Stimulated activated effector memory CD8-positive, alpha-beta T cell treated with anti-CD3 and anti-CD28 coated beads, Interleukin-12 subunit alpha, Interleukin-12 subunit beta, amount 100 ng/mL, for 72 hours (primary cell): Measurements from ENCODE around the gene PLEKHA3.
"Not testable (repeated sequence)": the region's sequence is repeated elsewhere in the genome, so short reads cannot be mapped to it uniquely, and the experiment has no call there.

Source experiments
- ATAC-seq: fragments of 150-1000 bp; cut with Tn5 transposase; 2 replicates; pipeline ENCODE4 v1.10.0; 2021
- DNase-seq, 2 donors: peaks; one replicate each; pipeline ENCODE4 v3.0.0; 2021 to 2022; ENCODE audit warnings: low spot score in 2 of 2
- H3K27ac Mint-ChIP-seq: one replicate; pipeline ENCODE4 v1.8.0; 2022; ENCODE audit warnings: mild to moderate bottlenecking, mixed read lengths
- H3K36me3 Mint-ChIP-seq: one replicate; pipeline ENCODE4 v1.8.0; 2022; ENCODE audit warnings: mild to moderate bottlenecking, mixed read lengths
- H3K4me1 Mint-ChIP-seq: one replicate; pipeline ENCODE4 v1.8.0; 2022; ENCODE audit warnings: mixed read lengths
- H3K4me3 Mint-ChIP-seq: one replicate; pipeline ENCODE4 v1.8.0; 2022; ENCODE audit warnings: mild to moderate bottlenecking, mixed read lengths
- H3K9me3 Mint-ChIP-seq: one replicate; pipeline ENCODE4 v1.8.0; 2022; ENCODE audit warnings: mixed read lengths

PLEKHA3 gene

GRCh38 chr2:178480227-178481181, at the start of gene PLEKHA3:
TSS of gene PLEKHA3 (plus strand) at chr2:178480457. CDS start at chr2:178480870, 413 bp downstream.
- DNase-seq (peak; percentile 66 to 92), ATAC-seq (peak; percentile 78)
- H3K9me3 Mint-ChIP-seq = no peaks in the 10 kb centered on the region
- peak within 1 kb of the TSS; percentile 97 for H3K4me3 Mint-ChIP-seq
- H3K4me1 Mint-ChIP-seq = peaks cover 44% of the 10 kb centered on the region
- peak within 1 kb of the TSS; percentile 97 for H3K27ac Mint-ChIP-seq
- H3K36me3 Mint-ChIP-seq = peaks cover 17% of the 10 kb centered on the region

DNA sequence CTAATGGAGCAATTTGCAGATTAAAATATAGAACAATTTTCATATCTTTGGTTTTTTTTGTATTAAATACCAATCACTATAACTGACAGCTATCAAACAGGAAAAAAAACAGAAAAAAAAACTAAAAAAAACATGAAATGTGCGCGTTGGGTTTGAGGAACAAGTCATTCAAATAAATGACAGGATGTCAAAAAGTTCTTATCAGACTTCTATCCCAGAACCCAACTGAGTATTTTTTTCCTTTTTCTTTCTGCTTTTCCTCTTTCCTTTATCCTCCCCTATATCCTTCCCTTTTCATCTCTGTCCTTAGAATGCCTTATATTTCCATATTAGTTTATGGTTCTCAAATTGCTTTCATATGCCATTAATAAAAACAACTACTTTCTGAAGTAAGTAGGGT, 43.6 kb upstream of the PLEKHA3 start:
- H3K9me3 Mint-ChIP-seq = no peaks in the 10 kb centered on the region
- DNase-seq (no peak), ATAC-seq (no peak)
- no peaks in the 10 kb centered on the region for H3K4me1 Mint-ChIP-seq
- peaks cover 100% of the 10 kb centered on the region for H3K36me3 Mint-ChIP-seq
- no peak overlapping the region for H3K4me3 Mint-ChIP-seq
- no peak overlapping the region for H3K27ac Mint-ChIP-seq

- DNase-seq (no peak), ATAC-seq (no peak)
- Mint-ChIP-seq H3K9me3 (no peaks in the 10 kb centered on the region), H3K4me1 (no peaks in the 10 kb centered on the region), H3K27ac (no peak overlapping the region), H3K4me3 (no peak overlapping the region), H3K36me3 (peaks cover 100% of the 10 kb centered on the region)
These were observed 38.8 kb upstream of the PLEKHA3 start for GRCh38 chr2:178441426-178441825.

- H3K27ac Mint-ChIP-seq = peak overlapping the region; percentile 26
These were observed 31.1 kb upstream of the PLEKHA3 start for GRCh38 chr2:178448968-178449661.

GRCh38 chr2:178449700-178450523, 30.3 kb upstream of the PLEKHA3 start:
- no peaks in the 10 kb centered on the region for H3K9me3 Mint-ChIP-seq
- H3K4me1 Mint-ChIP-seq = peaks cover 24% of the 10 kb centered on the region
- DNase-seq (no peak), ATAC-seq (no peak)
- peak overlapping the region; percentile 94 for H3K27ac Mint-ChIP-seq
- H3K4me3 Mint-ChIP-seq = peak overlapping the region; percentile 83
- H3K36me3 Mint-ChIP-seq = peaks cover 46% of the 10 kb centered on the region

More at GRCh38 chr2:178448968-178449661, 31.1 kb upstream of the PLEKHA3 start:
- ATAC-seq = no peak
- Mint-ChIP-seq H3K9me3 (no peaks in the 10 kb centered on the region), H3K4me1 (peaks cover 24% of the 10 kb centered on the region), H3K4me3 (peak overlapping the region; percentile 83), H3K36me3 (peaks cover 54% of the 10 kb centered on the region)
- no peak for DNase-seq

DNA sequence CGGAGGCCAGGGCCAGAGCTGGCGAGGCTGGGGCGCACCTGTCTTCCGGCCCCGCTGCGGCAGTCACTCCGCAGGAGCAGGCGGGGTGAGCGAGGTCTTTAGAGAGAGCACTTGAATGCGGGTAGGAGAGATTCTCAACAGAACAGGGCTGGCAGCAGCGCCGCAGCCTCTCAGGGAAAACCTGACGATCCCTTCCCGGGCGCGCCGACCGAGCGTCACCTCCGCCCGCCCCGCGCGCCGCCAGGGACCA, 29.8 kb upstream of the PLEKHA3 start:
- ATAC-seq (peak; percentile 69), DNase-seq (no peak)
- peaks cover 41% of the 10 kb centered on the region for H3K36me3 Mint-ChIP-seq
- H3K9me3 Mint-ChIP-seq = no peaks in the 10 kb centered on the region
- H3K27ac Mint-ChIP-seq = peak overlapping the region; percentile 94
- H3K4me3 Mint-ChIP-seq = peak overlapping the region; percentile 83
- peaks cover 24% of the 10 kb centered on the region for H3K4me1 Mint-ChIP-seq

- DNase-seq = peak; percentile 93 to 98
- ATAC-seq = peak; percentile 93
- Mint-ChIP-seq H3K36me3 (peaks cover 36% of the 10 kb centered on the region), H3K4me3 (peak within 1 kb of the TSS; percentile 83), H3K27ac (peak within 1 kb of the TSS; percentile 94), H3K4me1 (peaks cover 24% of the 10 kb centered on the region), H3K9me3 (no peaks in the 10 kb centered on the region)
These were observed 29.3 kb upstream of the PLEKHA3 start, which contains the start of the genes PJVK and PRKRA for GRCh38 chr2:178450774-178451525. TSS of gene PJVK (plus strand) at chr2:178451378. CDS start at chr2:178453410, 2,032 bp downstream. TSS of gene PRKRA (minus strand) at chr2:178451175. CDS start at chr2:178451030, 145 bp downstream.

DNA sequence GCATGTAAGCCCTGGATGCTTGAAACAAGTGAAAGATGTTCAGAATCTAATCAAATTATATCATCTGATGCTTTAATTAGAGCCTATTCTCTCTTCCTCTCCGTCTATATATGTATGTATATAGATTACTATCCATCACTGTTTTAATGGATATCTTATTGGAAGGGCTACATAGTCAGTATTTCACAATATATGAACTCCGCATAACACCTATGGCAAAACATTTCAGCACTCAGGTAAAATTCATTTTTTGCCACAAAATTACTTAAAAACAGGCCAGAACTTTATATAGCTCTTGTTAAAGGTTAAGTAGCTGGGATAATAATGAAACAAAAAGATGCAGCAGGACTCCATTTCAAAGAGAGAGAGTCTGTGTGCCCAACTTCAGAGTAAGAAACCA, 27.9 kb upstream of the PLEKHA3 start:
- Mint-ChIP-seq H3K4me1 (peaks cover 24% of the 10 kb centered on the region), H3K27ac (peak overlapping the region; percentile 94), H3K4me3 (peak overlapping the region; percentile 83), H3K9me3 (no peaks in the 10 kb centered on the region), H3K36me3 (peaks cover 22% of the 10 kb centered on the region)
- no peak for DNase-seq
- ATAC-seq = no peak

DNA sequence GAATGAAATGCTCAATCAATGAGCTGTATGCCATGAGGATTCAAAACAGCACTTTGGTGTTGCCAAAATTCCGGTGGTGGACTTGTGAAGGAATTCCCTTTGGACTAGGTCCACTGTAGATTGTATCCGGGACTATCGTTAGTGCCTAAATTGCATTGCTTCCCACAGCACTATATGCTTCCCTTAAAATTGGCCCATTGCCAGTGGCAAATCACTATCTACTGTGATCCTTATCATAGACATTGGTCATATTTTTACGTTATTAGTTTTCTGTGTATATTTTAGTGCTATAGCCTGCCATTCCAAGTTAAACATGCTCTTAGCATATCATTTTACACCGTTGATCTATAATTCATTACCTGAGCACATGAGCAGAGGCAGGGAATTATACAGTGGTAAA, 27.4 kb upstream of the PLEKHA3 start:
- ATAC-seq = no peak
- Mint-ChIP-seq H3K36me3 (peaks cover 16% of the 10 kb centered on the region), H3K4me1 (peaks cover 23% of the 10 kb centered on the region), H3K27ac (no peak overlapping the region), H3K4me3 (no peak overlapping the region), H3K9me3 (no peaks in the 10 kb centered on the region)
- DNase-seq = no peak

DNA sequence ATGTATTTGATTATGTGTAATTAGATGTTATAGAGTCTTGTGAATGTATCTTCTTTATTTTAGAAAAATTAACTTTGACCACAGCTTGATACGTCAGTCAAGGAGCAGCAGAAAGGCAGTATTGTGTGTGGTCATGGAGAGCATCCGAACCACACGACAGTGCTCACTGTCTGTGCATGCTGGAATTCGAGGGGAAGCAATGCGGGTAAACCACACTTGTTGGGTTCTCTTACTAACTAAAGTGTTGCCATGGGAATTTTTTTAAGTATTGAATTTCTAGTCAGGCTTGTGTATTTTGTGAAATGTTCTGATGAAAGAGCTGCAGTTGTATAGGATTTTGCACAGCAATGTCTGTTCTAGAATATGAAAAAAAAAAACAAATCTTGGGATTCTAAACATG, 24.3 kb upstream of the PLEKHA3 start:
- peaks cover 10% of the 10 kb centered on the region for H3K4me1 Mint-ChIP-seq
- no peak for ATAC-seq
- H3K27ac Mint-ChIP-seq = no peak overlapping the region
- H3K9me3 Mint-ChIP-seq = no peaks in the 10 kb centered on the region
- no peak for DNase-seq
- H3K36me3 Mint-ChIP-seq = no peaks in the 10 kb centered on the region
- no peak overlapping the region for H3K4me3 Mint-ChIP-seq

GRCh38 chr2:178457390-178457886, 22.8 kb upstream of the PLEKHA3 start:
- no peak for DNase-seq
- Mint-ChIP-seq H3K36me3 (no peaks in the 10 kb centered on the region), H3K4me1 (no peaks in the 10 kb centered on the region), H3K4me3 (no peak overlapping the region), H3K27ac (no peak overlapping the region), H3K9me3 (no peaks in the 10 kb centered on the region)
- no peak for ATAC-seq

DNA sequence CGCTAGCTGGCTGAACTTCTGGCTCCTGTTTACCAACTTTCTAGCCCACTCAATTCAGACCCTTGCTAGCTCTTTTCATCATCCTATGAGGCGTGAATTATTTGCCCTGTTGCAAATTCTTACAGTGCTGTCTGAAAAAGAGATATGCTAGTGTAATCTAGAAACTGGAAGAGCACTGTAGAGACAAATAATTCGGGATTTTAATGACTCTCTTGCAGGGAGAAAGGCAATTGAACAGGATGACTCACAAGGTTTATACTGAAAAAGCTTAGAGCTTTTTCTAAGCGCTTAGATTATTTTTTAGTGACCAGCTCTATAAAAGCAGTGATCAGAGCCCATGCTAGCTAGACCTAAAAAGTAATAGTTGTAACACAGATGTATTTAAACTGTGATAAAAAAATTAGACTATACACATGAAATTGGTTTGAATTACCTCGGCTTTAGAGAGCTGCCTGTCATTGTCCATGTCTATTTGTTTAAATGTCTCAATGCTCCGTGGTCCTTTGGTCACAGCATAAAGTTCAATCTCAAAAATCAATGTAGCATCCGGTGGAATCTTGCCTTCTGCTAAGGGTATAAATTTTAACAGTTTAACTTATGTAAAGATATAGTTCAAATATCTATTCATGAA, 10.9 kb upstream of the PLEKHA3 start:
- Mint-ChIP-seq H3K4me3 (no peak overlapping the region), H3K4me1 (no peaks in the 10 kb centered on the region), H3K9me3 (no peaks in the 10 kb centered on the region), H3K36me3 (no peaks in the 10 kb centered on the region), H3K27ac (no peak overlapping the region)
- no peak for DNase-seq
- no peak for ATAC-seq

GRCh38 chr2:178471313-178471712, 8.9 kb upstream of the PLEKHA3 start:
- ATAC-seq, H3K4me1 Mint-ChIP-seq, H3K4me3 Mint-ChIP-seq, DNase-seq, H3K27ac Mint-ChIP-seq, H3K9me3 Mint-ChIP-seq, H3K36me3 Mint-ChIP-seq: not testable (repeated sequence)

DNA sequence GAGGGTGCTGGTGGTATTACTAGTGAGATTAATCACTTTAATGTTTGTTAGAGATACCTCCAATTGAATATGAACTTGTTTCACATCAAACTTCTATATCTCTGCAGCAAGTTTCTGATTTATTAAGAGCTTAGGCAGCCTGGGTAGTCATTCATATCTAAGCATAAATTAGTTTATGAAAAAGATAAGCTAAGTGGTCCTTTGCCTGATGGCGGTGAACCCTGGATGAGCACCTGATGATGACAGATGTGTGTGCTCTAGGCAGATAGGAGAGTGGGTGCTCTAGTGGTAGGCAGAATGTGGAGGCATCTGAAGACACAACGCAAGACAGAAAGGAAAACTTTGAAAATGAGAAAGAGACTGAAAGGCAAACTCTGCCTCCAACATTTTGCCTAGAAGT, 6.9 kb upstream of the PLEKHA3 start:
- no peak overlapping the region for H3K4me3 Mint-ChIP-seq
- H3K27ac Mint-ChIP-seq = no peak overlapping the region
- H3K36me3 Mint-ChIP-seq = peaks cover 3% of the 10 kb centered on the region
- H3K9me3 Mint-ChIP-seq = no peaks in the 10 kb centered on the region
- no peak for DNase-seq
- peaks cover 2% of the 10 kb centered on the region for H3K4me1 Mint-ChIP-seq
- no peak for ATAC-seq
